ENCODE results near the gene LTBP2.

Gene LTBP2

DNA sequence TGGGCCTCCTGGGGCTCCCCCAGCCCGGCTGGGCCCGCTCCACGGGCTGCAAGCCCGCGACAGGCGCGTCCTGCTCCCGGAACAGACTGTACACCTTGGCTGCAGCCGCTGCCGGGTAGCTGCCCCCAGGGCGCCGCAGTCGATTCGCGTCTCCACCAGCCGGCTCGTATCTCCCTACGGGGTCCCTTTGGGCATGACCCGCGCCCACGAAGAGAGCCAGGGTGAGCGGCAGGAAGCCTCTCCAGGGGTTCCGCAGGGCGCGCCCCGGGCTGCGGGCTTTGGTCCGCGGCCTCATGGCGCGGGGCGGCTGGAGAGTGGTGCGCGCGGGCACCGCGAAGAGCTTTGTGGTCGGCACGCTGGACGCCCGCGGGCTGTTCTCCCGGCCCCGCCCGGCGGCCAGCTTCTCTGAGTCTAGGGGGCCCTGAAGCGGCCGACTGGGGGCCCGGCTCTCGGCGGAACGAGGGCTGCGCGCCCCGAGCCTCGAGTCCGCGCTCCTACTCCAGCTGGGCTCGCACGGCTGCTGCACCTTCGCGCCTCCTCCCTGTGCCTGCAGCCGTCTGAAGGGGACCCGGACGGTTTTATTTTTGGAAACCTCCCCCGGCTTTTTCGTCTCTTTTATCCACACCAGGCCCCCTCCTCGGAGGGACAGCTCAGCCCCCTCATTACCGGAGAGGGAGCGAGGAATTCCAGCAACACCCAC is at the start of gene LTBP2:
Gene LTBP2, minus strand, starts transcription at position 588 of the 700 bp plus-strand sequence. Its CDS starts 293 bp downstream, at position 295.
- Mint-ChIP-seq H3K4me1 (ENCODE audit: low read depth) (peaks cover 31% of the 10 kb centered on the region), H3K36me3 (ENCODE audit: low read depth) (peaks cover 3% of the 10 kb centered on the region), H3K4me3 (peak within 1 kb of the TSS; percentile 67), H3K27ac (no peak within 1 kb of the TSS), H3K9me3 (no peaks in the 10 kb centered on the region), H3K27me3 (ENCODE audit: low read depth) (peaks cover 65% of the 10 kb centered on the region)

- peaks cover 35% of the 10 kb centered on the region for H3K36me3 Mint-ChIP-seq (ENCODE audit: low read depth)
- H3K4me3 Mint-ChIP-seq: no peak overlapping the region
- no peaks in the 10 kb centered on the region for H3K9me3 Mint-ChIP-seq
- H3K27ac Mint-ChIP-seq: no peak overlapping the region
- no peaks in the 10 kb centered on the region for H3K27me3 Mint-ChIP-seq (ENCODE audit: low read depth)
- H3K4me1 Mint-ChIP-seq (ENCODE audit: low read depth): no peaks in the 10 kb centered on the region
These were observed 48.8 kb upstream of the LTBP2 start for GRCh38 chr14:74660863-74661262.

DNA sequence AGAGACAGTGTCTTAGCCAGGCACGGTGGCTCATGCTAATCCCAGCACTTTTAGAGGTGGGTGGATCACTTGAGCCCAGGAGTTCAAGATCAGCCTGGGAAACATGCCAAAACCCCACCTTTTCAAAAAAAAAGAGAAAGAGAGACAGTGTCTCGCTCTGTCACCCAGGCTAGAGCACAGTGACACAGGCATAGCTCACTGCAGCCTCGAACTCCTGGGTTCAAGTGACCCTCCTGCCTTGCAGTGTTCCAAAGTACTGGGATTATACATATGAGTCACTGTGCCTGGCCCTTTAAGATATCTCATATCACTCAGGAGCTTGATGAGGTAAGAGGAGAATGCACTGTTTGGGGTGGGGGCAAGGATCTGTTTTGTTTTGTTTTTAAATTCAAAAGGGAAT is 48.1 kb upstream of the LTBP2 start:
- Mint-ChIP-seq H3K9me3 (no peaks in the 10 kb centered on the region), H3K27ac (no peak overlapping the region), H3K4me1 (ENCODE audit: low read depth) (no peaks in the 10 kb centered on the region), H3K4me3 (no peak overlapping the region), H3K36me3 (ENCODE audit: low read depth) (peaks cover 31% of the 10 kb centered on the region), H3K27me3 (ENCODE audit: low read depth) (no peaks in the 10 kb centered on the region)

DNA sequence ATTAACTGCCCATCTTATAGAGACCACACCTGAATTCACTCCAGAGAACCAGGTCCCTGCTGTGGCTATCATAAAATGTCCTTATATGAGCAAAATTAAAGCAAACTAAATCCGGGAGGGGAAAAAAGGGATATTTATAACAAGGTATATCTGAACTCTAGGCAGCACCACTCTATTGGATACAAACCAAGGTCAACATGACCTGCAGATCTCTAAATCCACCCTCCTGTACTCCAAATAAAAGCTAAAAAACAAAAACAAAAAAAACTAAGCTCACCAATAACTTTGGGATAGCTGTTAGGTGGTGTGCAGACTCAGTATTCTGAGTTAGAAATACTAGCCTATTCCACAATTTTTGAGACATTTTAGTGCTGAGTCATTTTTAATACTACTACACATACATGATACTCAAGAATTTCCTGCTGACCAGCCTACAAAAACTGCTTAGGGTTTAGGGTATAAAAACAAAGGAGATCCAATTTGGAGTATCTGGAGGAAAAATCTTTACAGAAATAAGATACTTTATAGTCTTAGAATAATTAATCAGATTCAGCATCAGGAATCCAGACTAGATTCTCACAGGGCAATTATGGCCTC is 46.6 kb upstream of the LTBP2 start:
- no peak overlapping the region for H3K27ac Mint-ChIP-seq

DNA sequence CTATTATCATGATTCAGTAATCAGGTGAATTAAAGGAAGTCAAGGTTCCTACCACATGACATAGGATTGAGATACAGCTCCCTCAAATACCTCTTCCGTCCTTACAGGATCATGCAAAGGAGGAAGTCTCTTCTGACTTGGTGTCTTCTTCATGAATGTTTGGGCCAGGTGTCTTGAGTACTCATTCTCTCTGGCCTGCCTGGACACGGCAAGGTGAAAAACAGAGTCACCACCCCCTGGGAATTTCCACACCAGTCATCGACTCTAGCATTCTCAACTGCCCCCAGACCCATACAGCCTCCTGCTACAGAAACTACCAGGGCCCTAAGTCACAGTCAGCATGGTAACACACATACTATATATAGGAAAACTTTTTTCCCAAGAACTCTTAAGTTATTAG is 44.9 kb upstream of the LTBP2 start:
- Mint-ChIP-seq H3K36me3 (ENCODE audit: low read depth) (peaks cover 16% of the 10 kb centered on the region), H3K4me3 (no peak overlapping the region), H3K4me1 (ENCODE audit: low read depth) (no peaks in the 10 kb centered on the region), H3K27ac (no peak overlapping the region), H3K9me3 (no peaks in the 10 kb centered on the region), H3K27me3 (ENCODE audit: low read depth) (no peaks in the 10 kb centered on the region)

More for the DNA sequence above, 46.6 kb upstream of the LTBP2 start:
- H3K36me3 Mint-ChIP-seq (ENCODE audit: low read depth): peaks cover 22% of the 10 kb centered on the region
- H3K27me3 Mint-ChIP-seq (ENCODE audit: low read depth): no peaks in the 10 kb centered on the region
- no peaks in the 10 kb centered on the region for H3K4me1 Mint-ChIP-seq (ENCODE audit: low read depth)
- no peaks in the 10 kb centered on the region for H3K9me3 Mint-ChIP-seq
- H3K4me3 Mint-ChIP-seq: no peak overlapping the region

- Mint-ChIP-seq H3K9me3 (no peaks in the 10 kb centered on the region), H3K27ac (no peak overlapping the region), H3K4me1 (ENCODE audit: low read depth) (peaks cover 2% of the 10 kb centered on the region), H3K27me3 (ENCODE audit: low read depth) (no peaks in the 10 kb centered on the region), H3K36me3 (ENCODE audit: low read depth) (peaks cover 10% of the 10 kb centered on the region), H3K4me3 (no peak overlapping the region)
These were observed 43.8 kb upstream of the LTBP2 start for GRCh38 chr14:74655599-74656395.

GRCh38 chr14:74654931-74655330 is 42.9 kb upstream of the LTBP2 start:
- Mint-ChIP-seq H3K36me3 (ENCODE audit: low read depth) (peaks cover 8% of the 10 kb centered on the region), H3K9me3 (no peaks in the 10 kb centered on the region), H3K27me3 (ENCODE audit: low read depth) (no peaks in the 10 kb centered on the region), H3K27ac (no peak overlapping the region), H3K4me3 (no peak overlapping the region), H3K4me1 (ENCODE audit: low read depth) (peaks cover 2% of the 10 kb centered on the region)

DNA sequence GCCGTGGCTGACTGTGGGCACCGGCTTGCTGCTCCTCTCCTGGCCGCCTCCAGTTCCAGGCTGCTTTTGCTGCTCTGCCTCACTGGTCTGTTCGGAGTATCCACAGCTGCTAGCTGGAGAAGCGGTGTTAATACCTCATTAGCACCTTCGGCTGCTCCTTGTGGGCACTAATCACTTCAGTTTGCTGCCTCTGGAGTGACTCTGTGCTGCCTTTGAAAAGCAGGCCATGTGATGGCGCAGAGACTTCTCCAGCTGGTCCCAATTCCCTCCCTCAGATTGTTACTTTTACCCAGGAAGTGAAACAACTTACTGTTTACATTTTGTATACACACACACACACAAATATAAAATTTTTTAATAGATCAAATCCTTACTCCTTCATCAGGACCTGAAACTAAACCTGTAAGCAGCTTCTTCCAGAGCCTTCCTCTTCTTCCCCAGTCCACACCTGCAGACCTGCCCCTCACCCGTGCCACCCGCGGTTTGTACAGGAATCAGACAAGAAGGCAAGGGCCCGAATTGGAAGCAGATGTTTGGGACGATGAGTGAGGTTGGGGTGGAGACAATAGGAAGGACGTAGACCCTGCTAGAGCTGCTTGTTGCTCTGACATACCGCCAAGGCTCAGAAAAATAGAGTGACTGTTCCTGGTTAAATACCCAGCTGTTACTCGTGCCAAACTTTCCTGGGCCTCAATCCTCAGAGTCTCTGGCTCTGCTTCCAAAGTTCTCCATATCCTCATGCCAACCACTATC is 41.5 kb upstream of the LTBP2 start:
- H3K36me3 Mint-ChIP-seq (ENCODE audit: low read depth): peaks cover 8% of the 10 kb centered on the region
- no peaks in the 10 kb centered on the region for H3K27me3 Mint-ChIP-seq (ENCODE audit: low read depth)
- no peak overlapping the region for H3K4me3 Mint-ChIP-seq
- no peaks in the 10 kb centered on the region for H3K9me3 Mint-ChIP-seq
- H3K4me1 Mint-ChIP-seq (ENCODE audit: low read depth): peaks cover 2% of the 10 kb centered on the region
- no peak overlapping the region for H3K27ac Mint-ChIP-seq

- Mint-ChIP-seq H3K27me3 (ENCODE audit: low read depth) (no peaks in the 10 kb centered on the region), H3K9me3 (no peaks in the 10 kb centered on the region), H3K36me3 (ENCODE audit: low read depth) (peaks cover 8% of the 10 kb centered on the region), H3K4me1 (ENCODE audit: low read depth) (peaks cover 2% of the 10 kb centered on the region), H3K27ac (no peak overlapping the region), H3K4me3 (no peak overlapping the region)
These were observed 40.5 kb upstream of the LTBP2 start for GRCh38 chr14:74652541-74652940.

- H3K36me3 Mint-ChIP-seq (ENCODE audit: low read depth): no peaks in the 10 kb centered on the region
- no peaks in the 10 kb centered on the region for H3K9me3 Mint-ChIP-seq
- peaks cover 2% of the 10 kb centered on the region for H3K4me1 Mint-ChIP-seq (ENCODE audit: low read depth)
- H3K27ac Mint-ChIP-seq: no peak overlapping the region
- no peaks in the 10 kb centered on the region for H3K27me3 Mint-ChIP-seq (ENCODE audit: low read depth)
- H3K4me3 Mint-ChIP-seq: no peak overlapping the region
These were observed 39.1 kb upstream of the LTBP2 start for GRCh38 chr14:74650927-74651686.

GRCh38 chr14:74649673-74650072 is 37.6 kb upstream of the LTBP2 start:
- Mint-ChIP-seq H3K4me1 (ENCODE audit: low read depth) (peaks cover 2% of the 10 kb centered on the region), H3K27ac (no peak overlapping the region), H3K27me3 (ENCODE audit: low read depth) (no peaks in the 10 kb centered on the region), H3K36me3 (ENCODE audit: low read depth) (no peaks in the 10 kb centered on the region), H3K4me3 (no peak overlapping the region), H3K9me3 (no peaks in the 10 kb centered on the region)

GRCh38 chr14:74649167-74649566 is 37.1 kb upstream of the LTBP2 start:
- H3K27me3 Mint-ChIP-seq (ENCODE audit: low read depth): no peaks in the 10 kb centered on the region
- no peaks in the 10 kb centered on the region for H3K9me3 Mint-ChIP-seq
- H3K4me1 Mint-ChIP-seq (ENCODE audit: low read depth): peaks cover 2% of the 10 kb centered on the region

DNA sequence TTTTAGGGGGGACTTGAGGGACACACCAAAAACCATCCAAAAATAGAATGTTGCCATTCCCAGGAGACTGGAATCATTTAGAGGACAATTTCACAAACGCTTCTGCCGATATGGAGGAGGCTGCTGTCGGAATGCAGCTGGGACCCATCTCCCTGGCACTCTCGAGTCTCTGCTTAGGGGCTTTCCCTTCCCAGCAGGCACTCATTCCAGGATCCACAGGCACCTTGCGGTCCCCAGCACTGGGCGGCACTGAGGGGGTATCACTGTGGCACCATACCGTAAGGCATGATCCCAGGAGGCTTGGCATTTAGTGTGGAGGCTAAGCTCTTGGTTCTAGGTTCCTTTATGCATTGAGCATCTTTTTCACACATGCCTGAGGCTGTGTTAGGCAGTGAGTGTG is 36.6 kb upstream of the LTBP2 start:
- no peak overlapping the region for H3K27ac Mint-ChIP-seq
- no peak overlapping the region for H3K4me3 Mint-ChIP-seq
- H3K36me3 Mint-ChIP-seq (ENCODE audit: low read depth): no peaks in the 10 kb centered on the region
- H3K4me1 Mint-ChIP-seq (ENCODE audit: low read depth): peaks cover 2% of the 10 kb centered on the region
- H3K9me3 Mint-ChIP-seq: no peaks in the 10 kb centered on the region
- peaks cover under 1% of the 10 kb centered on the region for H3K27me3 Mint-ChIP-seq (ENCODE audit: low read depth)

More at GRCh38 chr14:74649167-74649566, 37.1 kb upstream of the LTBP2 start:
- Mint-ChIP-seq H3K4me3 (no peak overlapping the region), H3K27ac (no peak overlapping the region), H3K36me3 (ENCODE audit: low read depth) (no peaks in the 10 kb centered on the region)
